ENCODE data around the gene CCNJL. TPM values are rescaled to one million over a fixed set of nuclear protein-coding genes. Genes with fewer than 3 reads are reported as not detected.

The CCNJL gene
- total and polyA plus RNA-seq, 8 donors = 8.6 to 19.6 (median 10.6) TPM

DNA sequence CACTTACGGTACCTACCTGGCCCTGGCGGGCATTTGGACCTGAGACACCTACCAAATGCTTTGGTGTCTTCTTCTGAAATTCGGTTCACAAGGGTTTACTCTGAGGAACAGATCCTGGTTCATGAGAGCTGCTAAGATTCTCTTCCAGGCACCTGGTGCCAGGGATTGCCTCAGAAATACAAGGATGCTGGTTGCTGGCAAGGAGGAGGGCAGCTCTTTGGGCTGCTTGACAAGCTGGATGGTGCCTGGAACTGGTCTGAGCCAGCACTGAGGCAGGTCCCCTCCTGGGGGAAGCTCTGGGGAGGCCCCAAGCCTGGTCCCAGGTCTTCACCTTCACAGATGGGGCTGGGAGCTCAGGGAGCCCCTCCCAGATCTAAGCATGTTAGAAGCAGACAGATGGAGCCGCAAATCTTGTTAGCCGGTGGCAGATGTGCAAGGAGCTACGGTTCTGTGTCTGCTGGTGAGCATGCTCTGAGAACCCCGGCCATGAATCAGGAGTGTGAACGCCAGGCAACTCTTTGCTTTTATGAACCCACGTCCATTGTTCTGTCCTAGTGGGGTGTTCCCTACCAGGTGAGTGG is 66.8 kb downstream of the CCNJL start:
- no peaks in the 10 kb centered on the region for H3K27me3 ChIP-seq
- H3K9me3 ChIP-seq = no peaks in the 10 kb centered on the region
- no peak for TF ChIP-seq CTCF (IDR thresholded peaks at IDR 0.05)
- no peak overlapping the region for H3K27ac ChIP-seq
- intact Hi-C loops (cut with DNase I) = no loop called here
- ATAC-seq (no peak), DNase-seq (no peak)
- H3K36me3 ChIP-seq = no peaks in the 10 kb centered on the region
- H3K4me1 ChIP-seq = no peaks in the 10 kb centered on the region
- H3K4me3 ChIP-seq = no peak overlapping the region

DNA sequence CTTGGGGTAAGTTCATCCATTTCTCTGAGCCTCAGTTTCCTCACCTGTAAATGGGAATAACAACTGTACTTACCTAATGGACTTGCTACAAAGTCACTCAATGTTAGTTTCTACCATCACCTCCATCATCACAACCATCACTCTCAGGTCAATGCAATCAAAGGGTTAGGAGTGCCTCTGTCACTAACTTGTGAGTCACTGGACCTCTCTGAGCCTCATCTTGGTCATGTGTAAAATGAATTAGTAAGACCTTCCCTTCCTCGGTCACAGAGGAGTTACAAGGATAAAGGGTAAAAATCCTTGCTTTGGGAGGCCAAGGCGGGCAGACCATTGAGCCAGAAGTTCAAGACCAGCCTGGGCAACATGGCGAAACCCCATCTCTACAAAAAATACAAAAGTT is 70.2 kb downstream of the CCNJL start:
- Histone ChIP-seq H3K27ac (no peak overlapping the region), H3K4me1 (no peaks in the 10 kb centered on the region), H3K4me3 (no peak overlapping the region), H3K27me3 (no peaks in the 10 kb centered on the region), H3K9me3 (no peaks in the 10 kb centered on the region), H3K36me3 (no peaks in the 10 kb centered on the region)
- no peak for ATAC-seq
- TF ChIP-seq CTCF (IDR thresholded peaks at IDR 0.05) = no peak
- DNase-seq = no peak
- intact Hi-C loops (cut with DNase I) = no loop called here

DNA sequence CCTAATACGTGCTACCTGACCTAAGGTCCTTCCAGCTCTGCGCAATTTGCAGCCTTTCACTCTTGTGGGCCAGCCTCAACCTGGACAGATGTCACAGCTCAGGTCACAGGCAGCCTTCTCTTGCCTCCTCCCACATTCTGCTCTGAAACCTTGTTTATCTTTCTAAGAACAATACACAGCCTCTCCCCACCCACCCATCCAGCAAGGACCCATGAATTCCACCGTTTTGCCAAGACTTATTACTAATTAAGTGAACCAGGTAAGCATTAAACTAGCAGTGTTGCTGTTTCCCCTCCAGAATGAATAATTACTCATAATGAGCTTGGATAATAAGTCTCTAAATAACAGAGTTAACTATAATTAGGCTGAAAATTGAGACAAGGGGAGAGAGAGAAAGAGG is 72.0 kb downstream of the CCNJL start:
- no peaks in the 10 kb centered on the region for H3K9me3 ChIP-seq
- no peak overlapping the region for H3K4me3 ChIP-seq
- DNase-seq (no peak), ATAC-seq (no peak)
- intact Hi-C loops (cut with DNase I) = no loop called here
- no peaks in the 10 kb centered on the region for H3K27me3 ChIP-seq
- no peaks in the 10 kb centered on the region for H3K4me1 ChIP-seq
- no peak overlapping the region for H3K27ac ChIP-seq
- H3K36me3 ChIP-seq = no peaks in the 10 kb centered on the region
- TF ChIP-seq CTCF (IDR thresholded peaks at IDR 0.05) = no peak

DNA sequence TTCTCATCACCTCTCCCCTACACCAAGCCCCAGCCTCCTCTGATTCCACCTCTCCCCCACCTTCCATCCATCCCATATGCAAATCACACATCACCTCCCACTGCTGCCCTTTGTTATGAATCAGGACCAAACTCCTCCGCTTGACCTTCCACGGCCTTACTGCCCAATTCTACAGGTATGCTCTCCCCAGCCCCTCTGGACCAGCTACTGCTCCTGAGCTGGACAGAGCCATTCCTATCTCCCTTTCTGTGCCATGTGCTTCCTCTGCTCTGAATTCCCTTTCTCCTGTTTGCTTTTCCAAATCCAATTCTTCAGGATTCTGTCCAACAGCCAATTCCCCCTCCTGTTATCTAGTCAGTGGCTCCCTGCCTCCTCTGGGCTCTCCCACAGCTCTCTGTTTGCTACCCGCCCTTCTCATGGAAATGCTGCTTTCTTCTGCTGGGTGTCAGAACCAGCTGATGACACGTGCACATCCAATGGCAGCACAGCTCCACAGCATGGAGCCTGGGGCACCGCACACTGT is 74.7 kb downstream of the CCNJL start:
- ATAC-seq = no peak
- Histone ChIP-seq H3K27me3 (no peaks in the 10 kb centered on the region), H3K36me3 (no peaks in the 10 kb centered on the region), H3K27ac (no peak overlapping the region), H3K9me3 (no peaks in the 10 kb centered on the region), H3K4me1 (no peaks in the 10 kb centered on the region), H3K4me3 (no peak overlapping the region)
- no peak for TF ChIP-seq CTCF (IDR thresholded peaks at IDR 0.05)
- intact Hi-C loops (cut with DNase I) = no loop called here
- DNase-seq = no peak

DNA sequence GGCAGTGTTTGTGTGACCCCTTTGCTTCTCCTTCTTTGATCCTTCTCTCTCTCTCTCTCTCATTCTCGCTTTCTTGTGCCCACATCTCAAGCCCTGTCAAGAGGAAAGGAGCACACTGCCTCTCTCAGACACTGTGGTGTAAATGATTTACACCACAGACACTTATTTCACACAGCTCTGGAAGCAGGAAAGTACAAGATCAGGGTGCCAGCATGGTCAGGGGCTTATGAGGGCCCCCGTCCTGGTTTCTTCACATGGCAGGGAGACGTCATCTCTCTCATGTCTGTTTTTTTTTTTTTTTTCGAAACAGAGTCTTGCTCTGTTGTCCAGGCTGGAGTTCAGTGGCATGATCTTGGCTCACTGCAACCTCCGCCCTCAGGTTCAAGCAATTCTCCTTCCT is 76.6 kb downstream of the CCNJL start:
- Histone ChIP-seq H3K36me3 (no peaks in the 10 kb centered on the region), H3K4me3 (no peak overlapping the region), H3K27ac (no peak overlapping the region), H3K9me3 (no peaks in the 10 kb centered on the region), H3K27me3 (no peaks in the 10 kb centered on the region), H3K4me1 (no peaks in the 10 kb centered on the region)
- TF ChIP-seq CTCF (IDR thresholded peaks at IDR 0.05) = no peak
- intact Hi-C loops (cut with DNase I) = no loop called here
- ATAC-seq = no peak
- peak in 1 of 4 donors; percentile 20 for DNase-seq

Measured in left lung (tissue), 10 donors.